Measurements from ENCODE around the gene SLC46A2.

GRCh38 chr9:112866662-112867274, 23.9 kb downstream of the SLC46A2 start:
- TF ChIP-seq, protein P1, sequence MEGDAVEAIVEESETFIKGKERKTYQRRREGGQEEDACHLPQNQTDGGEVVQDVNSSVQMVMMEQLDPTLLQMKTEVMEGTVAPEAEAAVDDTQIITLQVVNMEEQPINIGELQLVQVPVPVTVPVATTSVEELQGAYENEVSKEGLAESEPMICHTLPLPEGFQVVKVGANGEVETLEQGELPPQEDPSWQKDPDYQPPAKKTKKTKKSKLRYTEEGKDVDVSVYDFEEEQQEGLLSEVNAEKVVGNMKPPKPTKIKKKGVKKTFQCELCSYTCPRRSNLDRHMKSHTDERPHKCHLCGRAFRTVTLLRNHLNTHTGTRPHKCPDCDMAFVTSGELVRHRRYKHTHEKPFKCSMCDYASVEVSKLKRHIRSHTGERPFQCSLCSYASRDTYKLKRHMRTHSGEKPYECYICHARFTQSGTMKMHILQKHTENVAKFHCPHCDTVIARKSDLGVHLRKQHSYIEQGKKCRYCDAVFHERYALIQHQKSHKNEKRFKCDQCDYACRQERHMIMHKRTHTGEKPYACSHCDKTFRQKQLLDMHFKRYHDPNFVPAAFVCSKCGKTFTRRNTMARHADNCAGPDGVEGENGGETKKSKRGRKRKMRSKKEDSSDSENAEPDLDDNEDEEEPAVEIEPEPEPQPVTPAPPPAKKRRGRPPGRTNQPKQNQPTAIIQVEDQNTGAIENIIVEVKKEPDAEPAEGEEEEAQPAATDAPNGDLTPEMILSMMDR (conservative IDR thresholded peaks at IDR 0.05; ENCODE audit: low read depth, low read length) = no peak
- TF ChIP-seq EZH2 (IDR thresholded peaks at IDR 0.05; ENCODE audit: borderline replicate concordance, low read depth, low read length, poor library complexity, severe bottlenecking) = no peak
